Measurements from ENCODE around the gene ERCC5. TPM values are rescaled to one million over a fixed set of nuclear protein-coding genes. Genes with fewer than 3 reads are reported as not detected.

ERCC5 gene
- total and polyA plus RNA-seq, 12 donors: 18.1 to 59.5 (median 33.4) TPM

- no peaks in the 10 kb centered on the region for H3K9me3 ChIP-seq
- peaks cover 0 to 78% (median 15%) of the 10 kb centered on the region in 9 donors for H3K36me3 ChIP-seq
- 63 to 68% methylated on average over 1 of the region's 1 CpG for WGBS, 2 donors
- no peak overlapping the region for H3K27ac ChIP-seq
- no peak overlapping the region for H3K4me3 ChIP-seq
- DNase-seq (no peak), ATAC-seq (no peak)
- intact Hi-C loops (cut with DNase I): no loop called here
- H3K27me3 ChIP-seq: no peaks in the 10 kb centered on the region
- H3K4me1 ChIP-seq: peaks cover 0 to 32% (median 11%) of the 10 kb centered on the region in 9 donors
- TF ChIP-seq CTCF (IDR thresholded peaks at IDR 0.05): no peak
Observed at GRCh38 chr13:102817241-102817640, 28.6 kb upstream of the ERCC5 start.

- ATAC-seq: no peak
- no peak for DNase-seq
- TF ChIP-seq CTCF (IDR thresholded peaks at IDR 0.05): no peak
- Histone ChIP-seq H3K27me3 (no peaks in the 10 kb centered on the region), H3K36me3 (peaks cover 0 to 83% (median 22%) of the 10 kb centered on the region in 9 donors), H3K4me3 (no peak overlapping the region), H3K4me1 (peaks cover 0 to 26% (median 8%) of the 10 kb centered on the region in 9 donors), H3K9me3 (no peaks in the 10 kb centered on the region), H3K27ac (no peak overlapping the region)
- intact Hi-C loops (cut with DNase I): no loop called here
Observed at GRCh38 chr13:102817907-102818306, 27.9 kb upstream of the ERCC5 start.

- H3K9me3 ChIP-seq: peaks cover 0 to 6% (median 0%) of the 10 kb centered on the region in 11 donors
- H3K27me3 ChIP-seq: no peaks in the 10 kb centered on the region
- ATAC-seq (no peak), DNase-seq (no peak)
- H3K27ac ChIP-seq: no peak overlapping the region
- H3K4me1 ChIP-seq: peaks cover 0 to 3% (median under 1%) of the 10 kb centered on the region in 9 donors
- no peak for TF ChIP-seq CTCF (IDR thresholded peaks at IDR 0.05)
- H3K36me3 ChIP-seq: peaks cover 0 to 96% (median 45%) of the 10 kb centered on the region in 9 donors
- WGBS, 2 donors: 97% methylated on average over 4 of the region's 4 CpGs
- H3K4me3 ChIP-seq: no peak overlapping the region
- intact Hi-C loops (cut with DNase I): no loop called here
Observed at GRCh38 chr13:102825400-102825799, 20.4 kb upstream of the ERCC5 start.

GRCh38 chr13:102825921-102826706, 19.7 kb upstream of the ERCC5 start:
- no peak for DNase-seq
- Histone ChIP-seq H3K36me3 (peaks cover 0 to 95% (median 44%) of the 10 kb centered on the region in 9 donors), H3K4me1 (peaks cover 0 to 7% (median 3%) of the 10 kb centered on the region in 9 donors), H3K27me3 (no peaks in the 10 kb centered on the region), H3K9me3 (peaks cover 0 to 6% (median 0%) of the 10 kb centered on the region in 11 donors), H3K27ac (no peak overlapping the region), H3K4me3 (no peak overlapping the region)
- WGBS, 2 donors: 83 to 88% methylated on average over 8 of the region's 8 CpGs
- intact Hi-C loops (cut with DNase I): no loop called here
- TF ChIP-seq CTCF (IDR thresholded peaks at IDR 0.05): no peak
- peak in 1 of 8 donors; percentile 10 for ATAC-seq
